WI38 (cell line): ENCODE results near the gene RBMX.

Experiments used
- H3K4me3 ChIP-seq: 2 replicates; pipeline ENCODE4 v1.5.1; 2011; ENCODE audit warnings: low read depth, mild to moderate bottlenecking, control low read depth, low read length
- TF ChIP-seq, protein P1 (sequence below): IDR thresholded peaks from 2 replicates; pipeline ENCODE4 v1.5.1; 2012; ENCODE audit warnings: low read depth, mild to moderate bottlenecking, control low read depth, low read length

The RBMX gene

GRCh38 chrX:136825771-136826170 is 54.8 kb downstream of the RBMX start:
- TF ChIP-seq, protein P1, sequence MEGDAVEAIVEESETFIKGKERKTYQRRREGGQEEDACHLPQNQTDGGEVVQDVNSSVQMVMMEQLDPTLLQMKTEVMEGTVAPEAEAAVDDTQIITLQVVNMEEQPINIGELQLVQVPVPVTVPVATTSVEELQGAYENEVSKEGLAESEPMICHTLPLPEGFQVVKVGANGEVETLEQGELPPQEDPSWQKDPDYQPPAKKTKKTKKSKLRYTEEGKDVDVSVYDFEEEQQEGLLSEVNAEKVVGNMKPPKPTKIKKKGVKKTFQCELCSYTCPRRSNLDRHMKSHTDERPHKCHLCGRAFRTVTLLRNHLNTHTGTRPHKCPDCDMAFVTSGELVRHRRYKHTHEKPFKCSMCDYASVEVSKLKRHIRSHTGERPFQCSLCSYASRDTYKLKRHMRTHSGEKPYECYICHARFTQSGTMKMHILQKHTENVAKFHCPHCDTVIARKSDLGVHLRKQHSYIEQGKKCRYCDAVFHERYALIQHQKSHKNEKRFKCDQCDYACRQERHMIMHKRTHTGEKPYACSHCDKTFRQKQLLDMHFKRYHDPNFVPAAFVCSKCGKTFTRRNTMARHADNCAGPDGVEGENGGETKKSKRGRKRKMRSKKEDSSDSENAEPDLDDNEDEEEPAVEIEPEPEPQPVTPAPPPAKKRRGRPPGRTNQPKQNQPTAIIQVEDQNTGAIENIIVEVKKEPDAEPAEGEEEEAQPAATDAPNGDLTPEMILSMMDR, result no peak
- H3K4me3 ChIP-seq, result no peak overlapping the region
